OCI-LY1 (cell line): ENCODE data around the gene NRCAM.

ENCODE experiments used
- EZH2 ChIP-seq: fragments of 200-600 bp; sonication (generic), shearing (Covaris generic); IDR thresholded peaks from 2 replicates; pipeline ENCODE4 v1.8.0; 2017; ENCODE audit warnings: borderline replicate concordance, mixed run types, mild to moderate bottlenecking, antibody characterized with exemption, low read length, moderate library complexity, mixed read lengths
- TF ChIP-seq, protein P1 (sequence below): fragments of 200-600 bp; sonication (generic), shearing (Covaris generic); IDR thresholded peaks from 2 replicates; pipeline ENCODE4 v1.5.1; 2017; ENCODE audit warnings: mild to moderate bottlenecking, antibody characterized with exemption, low read length, moderate library complexity, mixed read lengths

DNA sequence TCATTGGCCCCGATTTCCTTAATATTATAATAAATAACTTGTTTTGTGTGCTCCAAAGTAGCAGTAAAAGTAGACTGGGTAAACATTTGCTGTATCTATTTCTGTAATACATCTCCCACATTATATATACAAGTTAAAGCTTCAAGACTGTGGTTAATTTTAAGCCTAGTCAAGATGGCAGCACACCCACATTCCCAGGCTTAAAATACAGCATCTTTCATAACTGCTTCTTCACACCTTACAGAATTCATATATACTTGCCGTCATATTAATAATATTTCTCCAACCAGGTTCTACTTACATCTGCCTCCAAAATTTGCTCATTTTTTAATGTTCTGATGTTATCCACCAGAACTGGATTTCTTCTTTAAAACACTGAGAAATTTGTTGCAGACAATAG, 85.6 kb downstream of the NRCAM start:
- TF ChIP-seq, protein P1, sequence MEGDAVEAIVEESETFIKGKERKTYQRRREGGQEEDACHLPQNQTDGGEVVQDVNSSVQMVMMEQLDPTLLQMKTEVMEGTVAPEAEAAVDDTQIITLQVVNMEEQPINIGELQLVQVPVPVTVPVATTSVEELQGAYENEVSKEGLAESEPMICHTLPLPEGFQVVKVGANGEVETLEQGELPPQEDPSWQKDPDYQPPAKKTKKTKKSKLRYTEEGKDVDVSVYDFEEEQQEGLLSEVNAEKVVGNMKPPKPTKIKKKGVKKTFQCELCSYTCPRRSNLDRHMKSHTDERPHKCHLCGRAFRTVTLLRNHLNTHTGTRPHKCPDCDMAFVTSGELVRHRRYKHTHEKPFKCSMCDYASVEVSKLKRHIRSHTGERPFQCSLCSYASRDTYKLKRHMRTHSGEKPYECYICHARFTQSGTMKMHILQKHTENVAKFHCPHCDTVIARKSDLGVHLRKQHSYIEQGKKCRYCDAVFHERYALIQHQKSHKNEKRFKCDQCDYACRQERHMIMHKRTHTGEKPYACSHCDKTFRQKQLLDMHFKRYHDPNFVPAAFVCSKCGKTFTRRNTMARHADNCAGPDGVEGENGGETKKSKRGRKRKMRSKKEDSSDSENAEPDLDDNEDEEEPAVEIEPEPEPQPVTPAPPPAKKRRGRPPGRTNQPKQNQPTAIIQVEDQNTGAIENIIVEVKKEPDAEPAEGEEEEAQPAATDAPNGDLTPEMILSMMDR, result no peak
- TF ChIP-seq EZH2, result no peak
